Liver (tissue), 9 donors: ENCODE results near the gene ZNF320. TPM values are rescaled to one million over a fixed set of nuclear protein-coding genes. Genes with fewer than 3 reads are reported as not detected.

Experiments
- DNase-seq: peaks from one replicate; pipeline ENCODE4 v3.0.0-alpha.2; 2017; ENCODE audit warnings: low spot score
- H3K27ac ChIP-seq, 2 donors: one replicate each; pipeline ENCODE4 v1.7.0; 2013; ENCODE audit warnings: inconsistent platforms in 2 of 2, low read length in 2 of 2, control low read depth in 1 of 2, low read depth in 1 of 2, mild to moderate bottlenecking in 1 of 2
- H3K27me3 ChIP-seq, 4 donors: one replicate each; pipeline versions ENCODE4 v1.6.1 to v1.7.0; 2013; ENCODE audit warnings: low read length in 3 of 4, inconsistent platforms in 1 of 4, mild to moderate bottlenecking in 1 of 4, moderate library complexity in 1 of 4; ENCODE audit not compliant: control insufficient read depth in 4 of 4, insufficient read depth in 4 of 4
- H3K36me3 ChIP-seq, 4 donors: one replicate each; pipeline versions ENCODE4 v1.6.1 to v1.7.0; 2013; ENCODE audit warnings: low read length in 3 of 4, mild to moderate bottlenecking in 3 of 4, low read depth in 1 of 4, moderate library complexity in 1 of 4; ENCODE audit not compliant: control insufficient read depth in 4 of 4, insufficient read depth in 3 of 4
- H3K4me1 ChIP-seq, 4 donors: one replicate each; pipeline versions ENCODE4 v1.6.1 to v1.7.0; 2013; ENCODE audit warnings: low read length in 3 of 4, mild to moderate bottlenecking in 3 of 4, moderate library complexity in 1 of 4; ENCODE audit not compliant: control insufficient read depth in 4 of 4, insufficient read depth in 4 of 4
- H3K4me3 ChIP-seq, 3 donors: one replicate each; pipeline versions ENCODE4 v1.6.1 to v1.7.0; 2013; ENCODE audit warnings: low read length in 3 of 3, control low read depth in 1 of 3, low read depth in 1 of 3, mild to moderate bottlenecking in 1 of 3
- H3K9ac ChIP-seq, 2 donors: one replicate each; pipeline ENCODE4 v1.7.0; 2013; ENCODE audit warnings: low read length in 2 of 2, mild to moderate bottlenecking in 2 of 2, moderate library complexity in 2 of 2, control low read depth in 1 of 2, low read depth in 1 of 2
- H3K9me3 ChIP-seq, 4 donors: one replicate each; pipeline versions ENCODE4 v1.6.1 to v1.7.0; 2013; ENCODE audit warnings: low read length in 3 of 4; ENCODE audit not compliant: control insufficient read depth in 4 of 4
- ATF3 ChIP-seq: IDR thresholded peaks from 2 replicates; pipeline ENCODE4 v1.6.1; 2016; ENCODE audit warnings: antibody characterized with exemption
- CTCF ChIP-seq: fragments of 150-350 bp; IDR thresholded peaks from 2 replicates; pipeline ENCODE4 v1.5.1; 2017; ENCODE audit warnings: improper control_type of control experiment, low read depth, low read length; ENCODE audit not compliant: missing input control
- FOXA1 ChIP-seq: IDR thresholded peaks from 2 replicates; pipeline ENCODE4 v1.6.1; 2016; ENCODE audit warnings: antibody characterized with exemption
- FOXA2 ChIP-seq: IDR thresholded peaks from 2 replicates; pipeline ENCODE4 v1.6.1; 2016; ENCODE audit warnings: antibody characterized with exemption
- HNF4A ChIP-seq, 2 donors: conservative IDR thresholded peaks; 2 replicates each; pipeline ENCODE4 v1.6.1; 2016; ENCODE audit warnings: antibody characterized with exemption in 2 of 2, mild to moderate bottlenecking in 2 of 2
- HNF4G ChIP-seq: IDR thresholded peaks from 2 replicates; pipeline ENCODE4 v1.6.1; 2016; ENCODE audit warnings: antibody characterized with exemption
- JUND ChIP-seq, 2 donors: IDR thresholded peaks; 2 replicates each; pipeline ENCODE4 v1.6.1; 2016; ENCODE audit warnings: antibody characterized with exemption in 2 of 2
- MAX ChIP-seq: IDR thresholded peaks from 2 replicates; pipeline ENCODE4 v1.6.1; 2016; ENCODE audit warnings: antibody characterized with exemption
- REST ChIP-seq: IDR thresholded peaks from 2 replicates; pipeline ENCODE4 v1.6.1; 2016; ENCODE audit warnings: antibody characterized with exemption, mild to moderate bottlenecking
- RXRA ChIP-seq, 2 donors: IDR thresholded peaks; 2 replicates each; pipeline ENCODE4 v1.6.1; 2017 to 2018; ENCODE audit warnings: antibody characterized with exemption in 2 of 2, mild to moderate bottlenecking in 1 of 2
- SP1 ChIP-seq: IDR thresholded peaks from 2 replicates; pipeline ENCODE4 v1.6.1; 2018; ENCODE audit warnings: antibody characterized with exemption, mild to moderate bottlenecking
- TAF1 ChIP-seq: conservative IDR thresholded peaks from 2 replicates; pipeline ENCODE4 v1.6.1; 2016; ENCODE audit warnings: antibody characterized with exemption, mild to moderate bottlenecking
- YY1 ChIP-seq: IDR thresholded peaks from 2 replicates; pipeline ENCODE4 v1.6.1; 2016; ENCODE audit warnings: antibody characterized with exemption, mild to moderate bottlenecking
- whole genome bisulfite sequencing: extraction: QIAGEN DNeasy Blood & Tissue Kit; methylation state at CpG from one replicate; pipeline ENCODE4 v1.1.7; 2013; 5-methylcytosine and 5-hydroxymethylcytosine counted together
- polyA plus RNA-seq, 2 donors: library from polyadenylated mRNA; stranded (reverse) in 1 of 2; unstranded in 1 of 2; fragments of 200-250 nt in 1 of 2; fragments of >200 nt in 1 of 2; fragmentation: Nextera tagmentation in 1 of 2; extraction: Ambion mirVana in 1 of 2; gene quantifications; one replicate each; pipeline versions ENCODE4 v1.2.1 to v1.2.3, GENCODE V29; 2013 to 2015
- total RNA-seq, 2 donors: library from RNA; depleted of rRNA; stranded (reverse); fragments of >200 nt; gene quantifications; one replicate each; pipeline ENCODE4 v1.2.3, GENCODE V29; 2014
- donor health status: healthy.
- donor health status: healthy.
- donor health status: healthy.
- donor health status: healthy.
- donor health status: healthy.

ZNF320 gene
- total and polyA plus RNA-seq, 4 donors: 0.65 to 4.6 (median 1.8) TPM

- Histone ChIP-seq H3K9me3 (peaks cover 0 to 16% (median 1%) of the 10 kb centered on the region in 4 donors), H3K4me3 (no peak overlapping the region), H3K27ac (no peak overlapping the region), H3K9ac (no peak overlapping the region), H3K27me3 (no peaks in the 10 kb centered on the region), H3K4me1 (peaks cover 0 to 2% (median 0%) of the 10 kb centered on the region in 4 donors), H3K36me3 (no peaks in the 10 kb centered on the region)
- DNase-seq: no peak
- no peak for TF ChIP-seq FOXA1
- no peak for TF ChIP-seq ATF3
- TF ChIP-seq CTCF: no peak
- 73% methylated on average over 5 of the region's 5 CpGs for WGBS
These were observed 41.3 kb upstream of the ZNF320 start for GRCh38 chr19:52938761-52939160.

GRCh38 chr19:52936954-52937325 lies 39.5 kb upstream of the ZNF320 start:
- Histone ChIP-seq H3K27ac (no peak overlapping the region), H3K36me3 (no peaks in the 10 kb centered on the region), H3K9me3 (peaks cover 0 to 20% (median 2%) of the 10 kb centered on the region in 4 donors), H3K4me1 (no peaks in the 10 kb centered on the region), H3K9ac (no peak overlapping the region), H3K27me3 (no peaks in the 10 kb centered on the region), H3K4me3 (no peak overlapping the region)
- DNase-seq: no peak
- TF ChIP-seq TAF1: no peak
- no peak for TF ChIP-seq SP1
- TF ChIP-seq CTCF: no peak
- no peak for TF ChIP-seq MAX
- WGBS: 81% methylated on average over 7 of the region's 7 CpGs

- Histone ChIP-seq H3K4me3 (no peak overlapping the region), H3K9me3 (peaks cover 0 to 22% (median 2%) of the 10 kb centered on the region in 4 donors), H3K27ac (no peak overlapping the region), H3K36me3 (no peaks in the 10 kb centered on the region), H3K4me1 (no peaks in the 10 kb centered on the region), H3K9ac (no peak overlapping the region), H3K27me3 (no peaks in the 10 kb centered on the region)
- TF ChIP-seq MAX (no peak), HNF4G (no peak), REST (no peak), RXRA (IDR thresholded peaks at IDR 0.05) (no peak), HNF4A (conservative IDR thresholded peaks at IDR 0.05) (no peak), JUND (IDR thresholded peaks at IDR 0.05) (no peak), YY1 (no peak), FOXA2 (no peak)
- DNase-seq: peak; percentile 63
- WGBS: 52% methylated on average over 12 of the region's 12 CpGs
These were observed 38.9 kb upstream of the ZNF320 start for GRCh38 chr19:52936151-52936953.
